ENCODE measurements around the gene HDLBP. TPM values are rescaled to one million over a fixed set of nuclear protein-coding genes. Genes with fewer than 3 reads are reported as not detected.

HDLBP gene, protein sequence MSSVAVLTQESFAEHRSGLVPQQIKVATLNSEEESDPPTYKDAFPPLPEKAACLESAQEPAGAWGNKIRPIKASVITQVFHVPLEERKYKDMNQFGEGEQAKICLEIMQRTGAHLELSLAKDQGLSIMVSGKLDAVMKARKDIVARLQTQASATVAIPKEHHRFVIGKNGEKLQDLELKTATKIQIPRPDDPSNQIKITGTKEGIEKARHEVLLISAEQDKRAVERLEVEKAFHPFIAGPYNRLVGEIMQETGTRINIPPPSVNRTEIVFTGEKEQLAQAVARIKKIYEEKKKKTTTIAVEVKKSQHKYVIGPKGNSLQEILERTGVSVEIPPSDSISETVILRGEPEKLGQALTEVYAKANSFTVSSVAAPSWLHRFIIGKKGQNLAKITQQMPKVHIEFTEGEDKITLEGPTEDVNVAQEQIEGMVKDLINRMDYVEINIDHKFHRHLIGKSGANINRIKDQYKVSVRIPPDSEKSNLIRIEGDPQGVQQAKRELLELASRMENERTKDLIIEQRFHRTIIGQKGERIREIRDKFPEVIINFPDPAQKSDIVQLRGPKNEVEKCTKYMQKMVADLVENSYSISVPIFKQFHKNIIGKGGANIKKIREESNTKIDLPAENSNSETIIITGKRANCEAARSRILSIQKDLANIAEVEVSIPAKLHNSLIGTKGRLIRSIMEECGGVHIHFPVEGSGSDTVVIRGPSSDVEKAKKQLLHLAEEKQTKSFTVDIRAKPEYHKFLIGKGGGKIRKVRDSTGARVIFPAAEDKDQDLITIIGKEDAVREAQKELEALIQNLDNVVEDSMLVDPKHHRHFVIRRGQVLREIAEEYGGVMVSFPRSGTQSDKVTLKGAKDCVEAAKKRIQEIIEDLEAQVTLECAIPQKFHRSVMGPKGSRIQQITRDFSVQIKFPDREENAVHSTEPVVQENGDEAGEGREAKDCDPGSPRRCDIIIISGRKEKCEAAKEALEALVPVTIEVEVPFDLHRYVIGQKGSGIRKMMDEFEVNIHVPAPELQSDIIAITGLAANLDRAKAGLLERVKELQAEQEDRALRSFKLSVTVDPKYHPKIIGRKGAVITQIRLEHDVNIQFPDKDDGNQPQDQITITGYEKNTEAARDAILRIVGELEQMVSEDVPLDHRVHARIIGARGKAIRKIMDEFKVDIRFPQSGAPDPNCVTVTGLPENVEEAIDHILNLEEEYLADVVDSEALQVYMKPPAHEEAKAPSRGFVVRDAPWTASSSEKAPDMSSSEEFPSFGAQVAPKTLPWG (N-terminal part only)
- total RNA-seq (2014; rRNA removed; shearing (Covaris generic)) = 306 and 544 TPM in 2 replicates

DNA sequence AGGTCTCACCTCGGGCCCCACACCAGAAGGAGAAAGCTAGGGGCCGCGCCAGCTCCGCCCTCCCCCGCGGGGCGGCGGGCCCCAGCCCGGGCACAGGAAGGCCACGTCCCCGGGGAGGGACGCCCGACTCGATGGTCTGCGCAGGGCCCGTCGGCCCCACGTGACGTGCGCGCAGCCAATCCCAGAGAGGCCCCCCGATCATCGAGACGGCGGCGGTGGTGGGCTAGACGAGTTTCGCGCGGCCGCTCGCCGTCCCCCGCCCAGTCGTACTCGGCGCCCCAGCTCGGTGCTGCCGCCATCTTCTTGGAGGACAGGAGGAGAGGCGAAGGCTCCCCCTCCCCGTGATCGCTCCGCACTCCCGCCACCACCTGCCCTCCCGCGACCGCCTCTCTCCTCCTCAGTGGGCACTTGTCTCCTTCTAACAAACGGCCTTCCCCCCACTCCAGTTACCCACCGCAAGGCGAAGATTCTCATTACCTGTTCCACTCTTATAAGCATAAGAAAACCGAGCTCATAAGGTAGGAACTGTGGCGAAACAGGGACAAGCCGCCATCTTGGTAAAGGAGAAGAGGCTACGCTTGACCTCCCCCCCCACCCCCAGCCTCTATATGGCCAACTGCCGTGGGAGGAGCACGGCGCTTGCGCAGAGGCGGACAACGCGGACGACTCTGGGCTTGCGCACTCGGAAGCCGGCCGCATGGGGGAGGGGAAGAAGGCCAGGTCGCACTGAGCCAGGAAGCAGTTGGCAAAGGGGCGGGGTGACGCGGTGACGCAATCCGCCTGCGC lies at the start of gene HDLBP:
Gene HDLBP, minus strand, starts transcription at position 580 of the 786 bp plus-strand sequence. CDS start 48,803 bp downstream, outside the sequence.
- H3K36me3 ChIP-seq = peaks cover 54% of the 10 kb centered on the region
- no peaks in the 10 kb centered on the region for H3K27me3 ChIP-seq (replicated peaks)
- peak; percentile 99 to 100 for DNase-seq (ENCODE audit: low read depth in 1 of 2, low spot score in 2 of 2)
- H3K4me3 ChIP-seq = peak within 1 kb of the TSS; percentile 63
- H3K27ac ChIP-seq = peak within 1 kb of the TSS; percentile 93
- peaks cover 37% of the 10 kb centered on the region for H3K4me1 ChIP-seq (replicated peaks)
- H3K9me3 ChIP-seq (replicated peaks) = peaks cover 4% of the 10 kb centered on the region; the same call in 1 of the 2 replicates

DNA sequence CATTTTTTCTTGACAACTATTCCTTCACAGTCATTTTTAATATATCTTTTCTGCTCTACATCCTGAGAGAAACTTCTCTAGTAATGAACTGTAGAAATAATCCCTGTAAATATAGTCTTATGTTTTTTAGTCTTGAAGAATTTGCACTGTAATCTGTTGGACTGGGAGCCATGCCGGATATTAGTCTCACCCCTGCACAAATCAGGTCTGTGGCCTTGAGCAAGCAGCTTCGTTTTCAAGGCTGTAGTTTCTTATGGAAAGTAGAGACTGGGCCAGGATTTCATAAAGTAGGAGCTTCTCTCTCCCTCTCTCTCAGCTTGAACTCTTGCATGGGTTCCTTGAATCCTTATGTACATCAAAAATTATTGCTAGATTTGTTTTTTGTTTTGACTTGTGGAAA lies 49.3 kb upstream of the HDLBP start:
- Histone ChIP-seq H3K36me3 (peaks cover 11% of the 10 kb centered on the region), H3K4me1 (replicated peaks) (peaks cover 10% of the 10 kb centered on the region), H3K27ac (no peak overlapping the region), H3K27me3 (replicated peaks) (no peaks in the 10 kb centered on the region), H3K4me3 (no peak overlapping the region), H3K9me3 (replicated peaks) (no peaks in the 10 kb centered on the region)
- no peak for DNase-seq (ENCODE audit: low read depth in 1 of 2, low spot score in 2 of 2)

DNA sequence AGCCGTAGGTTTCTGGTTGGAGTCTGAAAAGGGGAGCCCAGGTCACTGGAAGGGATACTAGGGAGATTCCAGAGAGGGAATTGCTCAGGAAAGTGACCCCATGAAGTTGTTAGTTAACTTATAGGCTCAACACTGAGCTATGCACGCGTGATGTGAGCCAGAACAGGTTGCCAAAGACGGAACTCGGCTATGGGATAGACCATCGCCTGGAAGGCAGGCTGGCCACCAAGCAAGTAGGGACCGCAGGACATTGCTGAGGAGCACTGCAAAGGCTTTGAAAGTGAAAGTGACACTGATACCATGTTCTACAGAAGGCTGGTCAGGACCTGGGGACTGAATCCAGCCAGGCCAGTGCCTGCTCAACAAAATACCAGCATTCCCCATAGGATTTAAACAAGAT lies 48.0 kb upstream of the HDLBP start:
- no peak for DNase-seq (ENCODE audit: low read depth in 1 of 2, low spot score in 2 of 2)
- H3K27me3 ChIP-seq (replicated peaks) = no peaks in the 10 kb centered on the region
- H3K36me3 ChIP-seq = peaks cover 13% of the 10 kb centered on the region
- H3K9me3 ChIP-seq (replicated peaks) = no peaks in the 10 kb centered on the region
- H3K27ac ChIP-seq = no peak overlapping the region
- H3K4me3 ChIP-seq = no peak overlapping the region
- 0 out of 2 replicates have a peak, but pooled peaks cover 2% of the 10 kb centered on the region for H3K4me1 ChIP-seq (replicated peaks)

DNA sequence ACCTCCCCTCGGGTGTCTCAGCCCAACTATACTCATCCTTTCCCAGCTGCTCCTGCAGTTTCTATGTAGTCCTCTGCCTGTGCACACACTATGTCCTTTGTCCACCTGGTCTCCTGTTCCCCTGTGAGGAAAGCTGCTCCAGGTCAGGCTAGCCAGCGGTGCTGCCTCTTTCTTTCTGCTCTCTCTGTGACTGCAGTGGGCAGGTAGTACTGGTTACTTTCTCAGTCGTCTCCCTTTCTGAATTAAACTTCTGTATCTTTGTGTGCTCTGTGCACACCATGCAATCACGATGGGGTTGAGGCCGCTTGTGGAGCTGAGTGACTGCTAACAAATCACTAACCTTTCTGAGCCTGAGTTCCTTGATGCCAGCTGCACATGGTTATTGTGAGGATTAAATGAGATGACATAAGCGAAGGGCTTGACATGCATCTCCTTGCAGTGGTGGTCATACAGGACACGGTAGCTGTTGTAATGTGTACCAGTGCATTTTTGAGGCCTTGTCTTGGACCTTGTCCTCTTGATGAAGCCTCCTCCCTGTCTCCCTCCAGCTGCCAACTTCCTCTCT lies 44.1 kb upstream of the HDLBP start:
- H3K36me3 ChIP-seq = peaks cover 23% of the 10 kb centered on the region
- no peaks in the 10 kb centered on the region for H3K9me3 ChIP-seq (replicated peaks)
- no peak overlapping the region for H3K4me3 ChIP-seq
- H3K27me3 ChIP-seq (replicated peaks) = no peaks in the 10 kb centered on the region
- no peak overlapping the region for H3K27ac ChIP-seq
- peaks cover 15% of the 10 kb centered on the region for H3K4me1 ChIP-seq (replicated peaks)
- no peak for DNase-seq (ENCODE audit: low read depth in 1 of 2, low spot score in 2 of 2)

DNA sequence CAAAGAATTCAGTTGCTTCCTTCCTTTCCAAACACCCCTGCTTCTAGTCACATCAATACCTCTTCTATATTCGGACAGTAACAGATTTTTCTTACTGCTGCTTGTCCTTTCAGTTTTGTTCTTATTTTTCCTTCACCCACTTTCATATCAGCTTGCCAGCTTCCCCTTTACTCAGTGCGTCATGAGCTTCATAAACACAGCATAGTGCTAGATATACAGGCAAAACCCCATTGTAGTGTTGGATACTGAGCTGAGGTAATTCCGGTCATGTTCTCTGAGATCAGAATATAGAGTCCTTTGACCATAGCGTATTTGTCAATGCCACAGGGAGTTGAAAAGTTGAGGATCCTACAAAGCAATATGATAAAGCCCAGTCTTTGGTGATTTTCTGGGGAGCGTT lies 43.0 kb upstream of the HDLBP start:
- Histone ChIP-seq H3K4me3 (no peak overlapping the region), H3K9me3 (replicated peaks) (no peaks in the 10 kb centered on the region), H3K27me3 (replicated peaks) (no peaks in the 10 kb centered on the region), H3K4me1 (replicated peaks) (peaks cover 15% of the 10 kb centered on the region), H3K36me3 (peaks cover 25% of the 10 kb centered on the region), H3K27ac (no peak overlapping the region)
- no peak for DNase-seq (ENCODE audit: low read depth in 1 of 2, low spot score in 2 of 2)

DNA sequence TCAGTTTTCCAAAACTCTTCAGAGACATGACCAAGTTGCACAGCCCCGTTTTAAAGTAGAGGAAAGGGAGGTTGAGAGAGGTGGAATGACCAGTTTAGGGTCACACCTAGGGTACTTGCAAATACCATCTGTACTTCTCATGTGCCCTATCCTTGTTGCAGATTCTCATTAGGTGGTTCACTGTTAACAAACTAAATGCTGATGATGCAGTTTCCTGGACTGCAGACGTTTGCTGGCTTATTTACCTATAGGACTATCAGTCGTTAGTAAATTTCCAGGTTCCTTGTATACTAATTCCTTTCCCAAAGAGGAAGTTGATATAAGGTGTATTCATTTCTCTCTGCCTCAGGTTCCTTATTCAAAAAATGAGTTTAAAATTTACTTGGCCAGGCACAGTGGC lies 42.1 kb upstream of the HDLBP start:
- no peaks in the 10 kb centered on the region for H3K27me3 ChIP-seq (replicated peaks)
- peak overlapping the region; percentile 74 for H3K4me3 ChIP-seq
- peaks cover 29% of the 10 kb centered on the region for H3K36me3 ChIP-seq
- H3K4me1 ChIP-seq (replicated peaks) = peaks cover 15% of the 10 kb centered on the region
- DNase-seq (ENCODE audit: low read depth in 1 of 2, low spot score in 2 of 2) = no peak
- H3K9me3 ChIP-seq (replicated peaks) = no peaks in the 10 kb centered on the region
- H3K27ac ChIP-seq = no peak overlapping the region

DNA sequence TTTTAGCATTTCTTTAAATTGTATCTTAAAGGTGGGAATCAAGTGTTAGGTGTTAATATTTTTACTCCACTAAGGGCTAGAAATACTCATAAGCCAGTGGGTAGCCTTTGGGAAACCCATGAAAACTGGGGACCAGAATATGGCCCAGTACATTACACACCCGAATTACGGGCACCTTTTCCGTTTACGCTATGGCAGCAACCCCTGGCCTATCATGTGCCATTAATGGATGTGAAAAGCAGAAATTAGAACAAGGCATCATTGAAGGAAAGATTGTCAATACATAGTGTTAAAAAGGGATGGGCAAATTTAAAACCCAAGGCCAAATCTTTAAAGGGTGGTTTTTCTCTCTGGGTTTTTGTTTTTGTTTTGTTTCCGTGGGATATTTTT lies 41.4 kb upstream of the HDLBP start:
- DNase-seq (ENCODE audit: low read depth in 1 of 2, low spot score in 2 of 2) = no peak
- peaks cover 15% of the 10 kb centered on the region for H3K4me1 ChIP-seq (replicated peaks)
- H3K4me3 ChIP-seq = peak overlapping the region; percentile 74
- no peaks in the 10 kb centered on the region for H3K9me3 ChIP-seq (replicated peaks)
- peak overlapping the region; percentile 50; the same call in 1 of the 2 replicates for H3K27ac ChIP-seq
- H3K27me3 ChIP-seq (replicated peaks) = no peaks in the 10 kb centered on the region
- peaks cover 36% of the 10 kb centered on the region for H3K36me3 ChIP-seq

DNA sequence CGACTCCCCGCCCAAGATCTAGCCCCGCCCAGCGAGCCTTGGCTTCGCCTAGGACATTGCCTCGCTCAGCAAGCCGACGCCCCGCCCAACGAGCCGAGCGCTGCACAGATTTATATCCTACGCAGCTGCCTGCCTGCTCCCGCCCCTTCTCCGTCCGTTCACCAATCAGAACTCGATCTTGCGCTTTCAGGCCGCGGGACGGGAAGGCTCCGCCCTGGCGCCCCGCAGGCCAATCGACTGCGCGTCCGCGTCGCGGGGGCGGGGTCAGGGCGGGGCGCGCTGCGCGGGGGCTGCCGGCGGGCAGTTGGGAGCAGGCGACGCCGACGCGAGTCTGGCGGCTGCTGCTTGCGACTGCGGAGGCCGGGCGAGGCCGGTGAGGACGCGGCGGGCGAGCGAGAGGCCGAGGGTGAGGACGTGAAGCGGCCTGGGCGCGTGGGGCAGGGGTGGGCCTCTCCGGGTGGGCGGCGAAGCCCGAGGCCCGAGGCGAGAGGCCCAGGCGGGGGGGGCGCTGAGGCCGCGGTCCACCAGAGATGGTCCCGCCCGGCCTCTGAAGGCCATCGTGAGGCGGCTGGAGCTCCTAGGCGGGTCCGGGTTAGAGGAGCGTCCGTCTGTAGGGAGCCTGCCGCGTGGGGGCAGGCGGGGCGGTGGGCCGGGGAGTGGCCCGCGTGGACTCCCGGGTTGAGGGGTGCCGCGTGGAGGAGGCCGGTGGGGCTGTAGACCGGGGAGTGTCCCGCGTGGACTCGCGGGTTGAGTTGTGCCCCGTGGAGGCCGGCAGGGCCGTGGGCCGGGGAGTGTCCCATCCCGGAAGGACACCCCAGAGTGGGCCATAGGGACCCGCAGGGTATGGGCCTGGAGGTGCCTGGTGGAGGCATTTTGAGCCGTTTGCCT lies 40.8 kb upstream of the HDLBP start, which contains the start of gene FARP2:
Gene FARP2, plus strand, starts transcription at position 303 of the 888 bp plus-strand sequence. CDS start 16,823 bp downstream, outside the sequence.
- DNase-seq (ENCODE audit: low read depth in 1 of 2, low spot score in 2 of 2) = peak; percentile 94 to 99
- Histone ChIP-seq H3K27ac (peak within 1 kb of the TSS; percentile 50), H3K4me3 (peak within 1 kb of the TSS; percentile 74), H3K4me1 (replicated peaks) (peaks cover 15% of the 10 kb centered on the region), H3K9me3 (replicated peaks) (no peaks in the 10 kb centered on the region), H3K27me3 (replicated peaks) (no peaks in the 10 kb centered on the region), H3K36me3 (peaks cover 42% of the 10 kb centered on the region)

DNA sequence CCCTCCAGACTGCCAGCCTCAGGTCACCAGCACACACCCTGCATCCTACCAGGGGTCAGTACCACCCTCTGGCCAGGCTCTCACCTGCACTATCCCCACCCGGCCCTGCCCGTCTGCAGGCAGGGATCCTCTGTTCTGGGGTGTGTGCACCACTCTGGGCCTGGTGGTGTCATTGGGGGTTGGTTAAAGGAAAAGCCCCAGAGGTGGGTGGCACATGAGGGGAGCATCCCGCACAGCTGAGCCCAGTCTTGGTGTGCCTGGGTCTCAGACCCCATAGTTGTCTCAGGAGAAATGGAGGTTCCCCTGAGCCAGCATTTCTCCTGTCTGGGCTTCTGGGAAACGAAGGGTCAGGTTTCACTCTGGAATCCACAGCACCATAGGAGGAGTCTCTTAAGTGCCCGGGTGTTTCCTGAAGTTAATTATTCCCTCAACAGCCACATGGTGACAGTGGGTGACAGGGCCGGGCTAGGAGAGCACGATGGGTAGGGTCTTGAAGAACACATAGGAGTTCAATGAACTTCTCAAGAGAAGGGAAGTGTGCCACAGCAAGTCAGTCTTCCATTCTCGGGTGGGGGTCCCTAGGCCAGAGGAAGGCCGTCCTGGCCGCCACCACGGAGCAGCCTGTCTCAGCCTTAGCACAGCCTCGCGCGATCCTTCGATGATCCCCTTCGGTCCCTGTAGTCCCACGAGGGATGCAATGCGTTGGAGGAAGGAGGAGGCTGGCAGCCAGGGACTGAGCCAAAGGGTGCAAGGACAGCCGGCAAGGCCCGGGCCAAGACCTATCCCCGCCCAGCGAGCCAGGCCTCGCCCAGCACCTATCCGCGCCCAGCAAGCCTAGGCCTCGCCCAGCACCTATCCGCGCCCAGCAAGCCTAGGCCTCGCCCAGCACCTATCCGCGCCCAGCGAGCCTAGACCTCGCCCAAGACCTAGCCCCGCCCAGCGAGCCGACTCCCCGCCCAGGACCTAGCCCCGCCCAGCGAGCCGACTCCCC lies 39.5 kb upstream of the HDLBP start:
- H3K36me3 ChIP-seq = peaks cover 55% of the 10 kb centered on the region
- no peak overlapping the region for H3K27ac ChIP-seq
- H3K27me3 ChIP-seq (replicated peaks) = no peaks in the 10 kb centered on the region
- no peaks in the 10 kb centered on the region for H3K9me3 ChIP-seq (replicated peaks)
- peak; percentile 38 to 57 for DNase-seq (ENCODE audit: low read depth in 1 of 2, low spot score in 2 of 2)
- peaks cover 15% of the 10 kb centered on the region for H3K4me1 ChIP-seq (replicated peaks)
- H3K4me3 ChIP-seq = peak overlapping the region; percentile 5; the same call in 1 of the 2 replicates

DNA sequence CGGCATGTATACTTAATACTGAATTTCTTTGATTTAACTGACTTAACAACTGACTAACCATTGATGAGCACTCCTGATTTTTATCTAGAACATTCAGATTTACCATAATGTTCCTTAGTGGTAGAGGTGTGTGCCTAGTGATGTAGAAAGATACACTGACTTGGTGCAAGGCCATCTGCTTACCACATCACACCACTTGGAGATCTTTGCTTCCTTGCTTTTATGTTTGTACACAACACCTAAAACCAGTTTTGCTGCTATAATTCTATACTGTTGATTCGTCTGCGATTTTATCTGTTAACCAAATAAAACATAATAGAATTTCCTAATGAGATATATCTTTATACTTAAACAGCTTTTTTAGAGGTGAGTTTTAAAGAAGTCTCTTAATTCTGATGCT lies 36.8 kb upstream of the HDLBP start:
- peaks cover 3% of the 10 kb centered on the region for H3K4me1 ChIP-seq (replicated peaks)
- peaks cover 73% of the 10 kb centered on the region for H3K36me3 ChIP-seq
- H3K9me3 ChIP-seq (replicated peaks) = no peaks in the 10 kb centered on the region
- H3K27ac ChIP-seq = no peak overlapping the region
- H3K27me3 ChIP-seq (replicated peaks) = no peaks in the 10 kb centered on the region
- no peak overlapping the region for H3K4me3 ChIP-seq
- DNase-seq (ENCODE audit: low read depth in 1 of 2, low spot score in 2 of 2) = no peak

DNA sequence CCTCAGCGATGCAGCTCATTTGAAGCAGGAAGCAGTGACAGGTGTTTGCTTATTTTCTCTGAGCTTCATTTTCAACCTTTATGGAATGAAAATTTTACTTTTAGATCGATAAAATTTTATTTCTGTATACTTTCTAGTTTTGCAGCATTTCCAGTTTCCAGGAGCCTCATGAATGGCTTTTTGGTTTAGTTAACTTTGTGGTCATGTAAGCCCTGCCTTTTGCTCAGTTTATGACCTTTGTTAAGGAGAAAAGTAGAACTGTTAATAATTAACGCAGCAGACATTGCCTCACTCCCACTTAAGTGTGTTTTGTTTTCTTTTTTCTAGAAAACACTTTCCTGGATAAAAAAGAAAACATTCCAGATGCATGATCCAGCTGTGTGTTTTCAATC lies 36.2 kb upstream of the HDLBP start:
- Histone ChIP-seq H3K27ac (no peak overlapping the region), H3K9me3 (replicated peaks) (no peaks in the 10 kb centered on the region), H3K36me3 (peaks cover 79% of the 10 kb centered on the region), H3K4me1 (replicated peaks) (0 out of 2 replicates have a peak, but pooled peaks cover 3% of the 10 kb centered on the region), H3K27me3 (replicated peaks) (no peaks in the 10 kb centered on the region), H3K4me3 (no peak overlapping the region)
- DNase-seq (ENCODE audit: low read depth in 1 of 2, low spot score in 2 of 2) = no peak
